GM10847 (cell line): Measurements from ENCODE around the gene SLC26A4.
A peak's percentile ranks its signal among the peaks of the same experiment; 100 is the strongest.

Source experiments
- POLR2A ChIP-seq: IDR thresholded peaks from 2 replicates; pipeline ENCODE4 v1.6.1; 2011; ENCODE audit not compliant: insufficient read length; ENCODE audit errors: extremely low read depth

The SLC26A4 gene

GRCh38 chr7:107703219-107703618, 42.6 kb downstream of the SLC26A4 start:
- no peak for TF ChIP-seq POLR2A

DNA sequence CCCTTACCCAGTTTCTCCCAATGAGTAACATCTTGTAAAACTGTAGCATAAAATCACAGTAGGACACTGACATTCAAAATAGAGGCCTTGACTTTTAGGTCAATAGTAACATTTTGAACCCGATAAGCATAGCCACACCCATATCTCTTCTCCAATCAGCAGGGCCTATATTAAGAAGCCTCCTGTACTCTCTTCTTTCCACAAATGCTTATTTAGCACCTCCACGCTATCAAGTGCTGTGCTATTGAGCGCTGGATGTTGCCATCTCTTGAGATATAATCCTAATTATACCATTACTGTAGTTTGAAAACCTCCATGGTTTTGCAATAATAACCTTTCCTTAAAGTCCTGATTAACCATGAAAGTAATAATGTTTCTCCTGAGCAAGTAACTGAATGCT, 43.2 kb downstream of the SLC26A4 start:
- TF ChIP-seq POLR2A: no peak

DNA sequence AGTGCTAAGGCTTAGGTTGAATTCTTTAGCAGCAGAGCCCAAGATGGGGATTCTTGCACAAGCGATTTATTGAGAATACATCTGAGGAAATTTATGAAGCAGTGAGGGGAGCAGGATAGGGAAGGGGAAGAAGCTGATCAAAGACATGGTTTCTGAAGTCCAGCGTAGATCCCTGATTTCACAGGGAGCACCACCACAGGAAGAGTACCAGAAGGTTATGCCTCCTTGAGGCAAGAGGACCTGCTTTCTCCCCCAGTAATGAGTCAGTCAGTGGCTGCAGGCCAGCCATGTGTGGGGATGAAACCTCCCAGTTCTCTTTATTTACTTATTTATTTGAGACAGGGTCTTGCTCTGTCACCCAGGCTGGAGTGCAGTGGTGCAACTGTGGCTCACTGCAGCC, 48.3 kb downstream of the SLC26A4 start:
- no peak for TF ChIP-seq POLR2A

GRCh38 chr7:107711301-107711700, 50.7 kb downstream of the SLC26A4 start:
- TF ChIP-seq POLR2A: no peak

DNA sequence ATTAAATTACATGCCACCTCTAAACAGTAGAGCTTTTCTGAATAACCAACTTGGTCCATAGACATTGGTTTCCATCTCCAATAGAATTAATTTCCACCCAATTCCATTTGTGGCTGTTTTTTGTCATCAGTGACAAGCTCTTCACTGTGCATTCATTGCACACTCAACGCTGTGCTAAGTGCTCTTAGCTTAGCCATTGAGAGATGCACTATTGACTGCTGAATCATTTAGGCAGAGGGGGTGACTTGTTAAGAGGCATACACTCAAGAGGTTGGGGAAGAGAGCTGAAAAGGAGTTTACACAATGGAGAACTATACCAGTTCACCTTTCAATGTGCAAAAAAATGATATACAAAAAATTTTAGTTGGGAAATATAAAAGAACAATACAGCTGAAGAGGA, 51.4 kb downstream of the SLC26A4 start:
- TF ChIP-seq POLR2A: no peak

- no peak for TF ChIP-seq POLR2A
Measured at GRCh38 chr7:107712896-107713295, 52.3 kb downstream of the SLC26A4 start.

- no peak for TF ChIP-seq POLR2A
Measured at GRCh38 chr7:107715531-107715930, 54.9 kb downstream of the SLC26A4 start.

- no peak for TF ChIP-seq POLR2A
Measured at GRCh38 chr7:107718456-107719193, 58.0 kb downstream of the SLC26A4 start.

- TF ChIP-seq POLR2A: no peak
Measured at GRCh38 chr7:107721286-107721685, 60.7 kb downstream of the SLC26A4 start.

GRCh38 chr7:107723255-107723654, 62.6 kb downstream of the SLC26A4 start:
- no peak for TF ChIP-seq POLR2A

DNA sequence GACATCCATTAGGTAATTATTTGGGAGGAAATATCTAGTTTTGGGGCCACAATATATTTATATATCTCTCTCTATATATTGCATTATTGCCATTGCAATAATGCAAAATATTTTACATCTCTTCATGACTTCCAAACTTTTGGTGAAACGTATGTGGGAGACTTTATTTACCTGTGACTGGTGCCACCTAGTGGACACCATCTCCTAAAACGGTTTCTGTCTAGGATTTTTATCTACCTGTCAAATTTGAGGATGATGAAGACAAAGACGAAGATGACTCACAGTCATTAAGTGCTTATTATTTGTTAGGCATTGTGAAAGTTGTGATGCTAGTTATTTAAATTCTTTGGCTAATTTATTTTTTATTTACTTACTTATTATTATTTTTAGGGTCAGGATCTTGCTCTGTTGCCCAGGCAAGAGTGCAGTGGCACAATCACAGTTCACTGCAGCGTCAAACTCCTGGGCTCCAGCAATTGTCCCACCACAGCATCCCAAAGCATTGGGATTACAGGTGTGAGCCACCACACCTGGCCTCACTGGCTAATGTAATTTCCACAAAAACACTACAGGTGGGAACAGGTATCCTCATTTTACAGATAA, 64.6 kb downstream of the SLC26A4 start:
- no peak for TF ChIP-seq POLR2A

GRCh38 chr7:107726356-107727130, 65.9 kb downstream of the SLC26A4 start:
- TF ChIP-seq POLR2A: no peak

DNA sequence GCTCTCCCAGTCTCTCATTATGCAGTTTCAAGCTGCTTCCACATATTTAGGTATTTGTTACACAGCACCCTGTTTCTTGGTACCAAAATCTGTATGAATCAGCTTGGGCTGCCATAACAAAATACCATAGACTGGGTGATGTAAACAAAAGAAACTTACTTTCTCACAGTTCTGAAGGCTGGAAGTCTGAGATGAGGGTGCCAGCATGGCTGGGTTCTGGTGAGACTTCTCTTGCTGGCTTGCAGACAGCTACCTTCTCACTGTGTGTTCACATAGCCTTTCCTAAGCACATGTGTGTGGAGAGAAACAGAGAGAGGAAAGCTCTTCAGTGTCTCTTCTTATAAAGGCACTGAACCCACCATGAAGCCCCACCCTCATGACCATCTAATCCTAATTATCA, 67.6 kb downstream of the SLC26A4 start:
- TF ChIP-seq POLR2A: no peak

DNA sequence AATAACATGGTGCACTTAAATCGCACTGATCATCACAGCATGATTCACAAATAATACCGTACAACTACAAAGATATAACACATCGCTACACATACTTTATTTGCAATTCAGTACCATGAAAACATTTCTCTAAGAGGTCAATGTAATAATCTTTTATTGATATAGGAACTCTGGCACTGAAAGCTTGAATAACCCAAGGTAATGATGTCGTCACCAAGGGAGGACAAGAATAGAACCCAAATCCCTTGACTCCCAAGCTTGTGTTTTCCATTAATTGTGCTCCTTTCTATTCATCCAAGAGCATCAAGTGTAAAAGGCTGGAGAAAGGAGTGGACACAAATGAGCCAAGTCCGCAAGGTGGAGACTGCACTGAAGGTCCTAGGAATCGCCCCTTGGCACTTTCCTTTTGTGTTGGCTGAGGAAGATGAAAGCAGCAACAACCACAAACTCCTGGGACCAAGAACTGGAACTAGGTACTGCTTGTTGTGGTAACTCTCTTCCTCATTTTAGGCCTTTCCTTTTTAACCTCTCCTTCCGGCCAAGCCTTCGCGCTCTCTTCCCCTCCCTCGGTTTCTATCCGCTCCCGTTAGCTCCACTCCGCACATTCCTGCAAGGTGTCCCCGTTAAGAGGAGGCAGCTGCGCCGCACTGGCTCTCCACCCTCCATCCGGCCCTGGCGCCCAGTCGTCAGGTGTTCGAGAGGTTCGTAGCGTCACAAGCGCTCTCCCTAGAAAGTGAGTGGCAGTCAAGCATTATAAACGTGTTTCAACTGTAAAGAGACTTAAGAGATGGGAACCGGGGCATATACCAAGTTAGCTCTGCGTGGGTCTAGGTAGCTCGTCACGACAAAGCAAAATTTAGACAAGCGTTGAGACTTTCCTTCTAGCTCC, 82.3 kb downstream of the SLC26A4 start:
- TF ChIP-seq POLR2A: no peak

GRCh38 chr7:107743567-107744344, 83.1 kb downstream of the SLC26A4 start, which contains the start of gene CBLL1:
Gene CBLL1, plus strand, starts transcription at chr7:107744142. Its CDS starts 22 bp downstream, at chr7:107744164.
- TF ChIP-seq POLR2A: peak; percentile 68

DNA sequence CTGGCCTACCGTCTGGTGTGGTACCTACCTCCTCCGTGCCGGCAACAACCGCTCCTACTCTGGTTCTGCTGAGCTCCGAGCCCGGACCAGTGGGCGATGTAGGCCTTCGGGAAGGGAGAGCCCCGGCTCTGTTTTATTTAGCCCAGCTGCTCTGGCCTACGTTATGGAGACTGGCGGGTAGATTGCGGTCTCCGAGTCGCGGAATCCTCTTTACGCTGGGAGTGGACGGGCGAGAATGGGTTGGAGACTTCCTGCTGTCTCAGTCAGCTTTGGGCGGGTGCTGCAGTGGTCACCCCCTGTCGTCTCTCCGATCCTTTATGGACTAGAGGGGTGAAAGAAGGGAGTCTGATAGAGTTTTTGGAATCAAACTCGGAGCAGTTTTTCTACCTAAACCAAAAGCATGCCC, 83.7 kb downstream of the SLC26A4 start:
- TF ChIP-seq POLR2A: no peak
